ENCODE data around the gene CATSPERD.

CATSPERD gene

GRCh38 chr19:5686647-5687359 lies 33.6 kb upstream of the CATSPERD start:
- TF ChIP-seq ZFX (IDR thresholded peaks at IDR 0.05; ENCODE audit: borderline replicate concordance) (no peak), CTCF (IDR thresholded peaks at IDR 0.05) (peak; percentile 98)
- H3K27ac ChIP-seq, result peak overlapping the region; percentile 71

- H3K27ac ChIP-seq, result peak overlapping the region; percentile 71
Observed at GRCh38 chr19:5687360-5688198, 32.9 kb upstream of the CATSPERD start.

GRCh38 chr19:5688262-5688881 lies 32.1 kb upstream of the CATSPERD start:
- H3K27ac ChIP-seq, result peak overlapping the region; percentile 92

More at GRCh38 chr19:5687360-5688198, 32.9 kb upstream of the CATSPERD start:
- TF ChIP-seq ZFX (IDR thresholded peaks at IDR 0.05; ENCODE audit: borderline replicate concordance) (no peak), CTCF (IDR thresholded peaks at IDR 0.05) (peak; percentile 73)

GRCh38 chr19:5690125-5690954 lies 30.1 kb upstream of the CATSPERD start, which contains the start of gene RPL36:
Gene RPL36, plus strand, starts transcription at chr19:5690295. Its CDS starts 213 bp downstream, at chr19:5690508.
- H3K27ac ChIP-seq, result peak within 1 kb of the TSS; percentile 92
- no peak for TF ChIP-seq ZFX (IDR thresholded peaks at IDR 0.05; ENCODE audit: borderline replicate concordance)
- peak; percentile 95 for TF ChIP-seq CTCF (IDR thresholded peaks at IDR 0.05)

GRCh38 chr19:5690955-5691821 lies 29.2 kb upstream of the CATSPERD start:
- H3K27ac ChIP-seq, result peak overlapping the region; percentile 92
- TF ChIP-seq ZFX (IDR thresholded peaks at IDR 0.05; ENCODE audit: borderline replicate concordance) (no peak), CTCF (IDR thresholded peaks at IDR 0.05) (no peak)

GRCh38 chr19:5691822-5692722 lies 28.4 kb upstream of the CATSPERD start:
- TF ChIP-seq ZFX (IDR thresholded peaks at IDR 0.05; ENCODE audit: borderline replicate concordance), result no peak
- no peak for TF ChIP-seq CTCF (IDR thresholded peaks at IDR 0.05)
- peak overlapping the region; percentile 92 for H3K27ac ChIP-seq
